SK-N-SH treated with all-trans-retinoic acid at 6 μM for 48 hours (cell line): ENCODE measurements around the gene IER3.

Experiments used
- ZNF8 ChIP-seq: fragments of 450-650 bp; formaldehyde crosslinking; IDR thresholded peaks from 2 replicates; pipeline ENCODE4 v1.5.0; 2020; ENCODE audit warnings: mild to moderate bottlenecking, moderate library complexity
- TF ChIP-seq, protein P1 (sequence below): fragments of 250-450 bp; sonication (Bioruptor Pico); IDR thresholded peaks from 2 replicates; pipeline ENCODE4 v1.5.1; 2020; ENCODE audit warnings: low read depth, mild to moderate bottlenecking, moderate library complexity

DNA sequence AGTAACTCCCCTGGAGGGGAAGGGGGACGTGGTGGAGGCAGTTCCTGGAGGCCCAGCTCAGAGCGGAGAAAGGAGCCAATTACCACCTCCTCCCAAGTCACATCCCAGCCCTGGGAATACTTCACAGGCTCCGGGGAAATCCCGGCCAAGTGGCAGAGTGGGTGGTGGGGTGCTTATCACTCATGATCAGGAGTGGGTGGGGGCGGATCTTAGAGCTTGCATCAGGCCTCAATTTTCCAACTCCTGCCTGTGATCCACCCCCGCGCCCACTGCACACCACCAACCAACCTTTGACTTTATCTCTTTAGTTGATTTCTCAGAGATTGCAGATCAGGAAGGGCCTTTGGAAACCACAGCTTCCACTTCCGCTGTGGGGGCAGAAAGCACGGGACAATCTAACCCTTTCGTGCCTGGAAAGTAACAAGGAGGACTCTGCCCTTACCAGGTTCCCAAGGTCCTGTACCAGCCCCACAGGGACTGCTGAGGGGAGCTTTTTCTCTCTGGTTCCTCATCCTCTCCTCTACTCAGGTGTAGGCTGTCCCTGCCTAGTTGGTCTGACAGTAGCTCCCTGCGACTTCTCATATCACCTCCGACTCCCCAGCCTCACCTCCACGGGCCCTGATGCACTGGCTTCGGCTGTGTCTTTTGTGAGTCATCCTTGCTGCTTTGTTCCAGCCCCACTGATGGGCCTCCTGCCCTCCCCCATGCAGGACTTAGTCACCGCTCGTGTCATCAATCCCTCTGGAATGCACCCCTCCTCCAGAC lies 24.9 kb upstream of the IER3 start:
- no peak for TF ChIP-seq ZNF8 (CRISPR knock-in tag)
- TF ChIP-seq, protein P1, sequence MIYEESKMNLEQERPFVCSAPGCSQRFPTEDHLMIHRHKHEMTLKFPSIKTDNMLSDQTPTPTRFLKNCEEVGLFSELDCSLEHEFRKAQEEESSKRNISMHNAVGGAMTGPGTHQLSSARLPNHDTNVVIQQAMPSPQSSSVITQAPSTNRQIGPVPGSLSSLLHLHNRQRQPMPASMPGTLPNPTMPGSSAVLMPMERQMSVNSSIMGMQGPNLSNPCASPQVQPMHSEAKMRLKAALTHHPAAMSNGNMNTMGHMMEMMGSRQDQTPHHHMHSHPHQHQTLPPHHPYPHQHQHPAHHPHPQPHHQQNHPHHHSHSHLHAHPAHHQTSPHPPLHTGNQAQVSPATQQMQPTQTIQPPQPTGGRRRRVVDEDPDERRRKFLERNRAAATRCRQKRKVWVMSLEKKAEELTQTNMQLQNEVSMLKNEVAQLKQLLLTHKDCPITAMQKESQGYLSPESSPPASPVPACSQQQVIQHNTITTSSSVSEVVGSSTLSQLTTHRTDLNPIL (CRISPR knock-in tag) = no peak
